Measurements from ENCODE around the gene LMBRD2. TPM values are rescaled to one million over a fixed set of nuclear protein-coding genes. Genes with fewer than 3 reads are reported as not detected.

The LMBRD2 gene
- total and polyA plus RNA-seq, 2 donors (not counting 3 experiments of a cell fraction or from before 2014, with no cell fraction given), result 1.2 to 5.2 TPM

DNA sequence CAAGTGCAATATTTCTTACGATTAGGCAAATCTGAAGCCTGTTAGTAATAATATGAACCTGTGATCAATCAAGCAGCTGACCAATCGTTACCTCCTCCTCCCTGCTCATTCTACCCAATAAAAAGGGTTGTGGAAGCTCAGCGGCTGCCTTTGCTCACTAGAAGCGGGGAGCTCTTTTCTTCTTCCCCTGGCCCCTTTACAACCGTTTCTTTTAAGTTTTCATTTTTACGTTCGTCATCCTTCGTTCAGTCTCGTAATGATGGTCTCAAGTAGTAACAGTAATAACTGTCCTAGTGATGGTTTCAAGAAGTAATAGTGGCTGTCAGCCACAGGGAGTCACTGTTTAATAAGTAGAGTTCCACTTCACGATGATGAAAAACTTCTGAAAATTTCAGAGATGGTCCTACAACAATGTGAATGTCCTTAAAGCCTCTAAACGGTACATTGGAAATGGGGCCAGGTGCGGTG lies 91.2 kb downstream of the LMBRD2 start:
- Histone ChIP-seq H3K79me2 (ENCODE audit: control insufficient read depth, insufficient read depth, low read length) (no peaks in the 10 kb centered on the region), H2AFZ (ENCODE audit: low read depth, low read length) (no peak overlapping the region), H3K9me3 (replicated peaks; ENCODE audit: control insufficient read depth, insufficient read depth, low read length) (no peaks in the 10 kb centered on the region), H3K27ac (ENCODE audit: insufficient read depth, low read depth, low read length) (no peak overlapping the region), H3K9me1 (replicated peaks; ENCODE audit: control insufficient read depth, extremely low read depth, insufficient read depth, low read length) (no peaks in the 10 kb centered on the region), H3K36me3 (ENCODE audit: control insufficient read depth in 2 of 2, extremely low read depth in 1 of 2, insufficient read depth in 2 of 2, low read length in 2 of 2) (no peaks in the 10 kb centered on the region), H3K4me2 (ENCODE audit: insufficient read depth, low read length) (no peak overlapping the region), H3K9ac (replicated peaks; ENCODE audit: extremely low read depth, insufficient read depth, low read length) (no peak overlapping the region), H3K4me3 (replicated peaks in 1 of 3; ENCODE audit: insufficient read depth in 1 of 3, low read depth in 1 of 3, low read length in 3 of 3) (no peak overlapping the region), H4K20me1 (replicated peaks; ENCODE audit: control insufficient read depth, extremely low read depth, insufficient read depth, low read length) (no peaks in the 10 kb centered on the region), H3K4me1 (ENCODE audit: control insufficient read depth, extremely low read depth, insufficient read depth, low read length) (no peaks in the 10 kb centered on the region), H3K27me3 (ENCODE audit: control insufficient read depth in 2 of 2, insufficient read depth in 2 of 2, low read length in 2 of 2) (peaks cover 0 to 3% of the 10 kb centered on the region in 2 experiments)
- TF ChIP-seq FOS (IDR thresholded peaks at IDR 0.05; ENCODE audit: borderline replicate concordance, insufficient read depth, low read length) (no peak), MYC (IDR thresholded peaks at IDR 0.05; ENCODE audit: low read depth, low read length) (no peak), EZH2 (IDR thresholded peaks at IDR 0.05; ENCODE audit: borderline replicate concordance, low read depth, low read length, severe bottlenecking) (no peak), POLR2AphosphoS5 (IDR thresholded peaks at IDR 0.05; ENCODE audit: insufficient read depth, low read depth, low read length) (no peak), JUN (IDR thresholded peaks at IDR 0.05; ENCODE audit: borderline replicate concordance, insufficient read depth, insufficient read length, low read depth) (no peak), GATA2 (IDR thresholded peaks at IDR 0.05; ENCODE audit: insufficient read depth, insufficient read length, low read depth, low read length) (no peak), POLR2A (IDR thresholded peaks at IDR 0.05; ENCODE audit: low read depth, low read length) (no peak)
- TF ChIP-seq, protein P1, sequence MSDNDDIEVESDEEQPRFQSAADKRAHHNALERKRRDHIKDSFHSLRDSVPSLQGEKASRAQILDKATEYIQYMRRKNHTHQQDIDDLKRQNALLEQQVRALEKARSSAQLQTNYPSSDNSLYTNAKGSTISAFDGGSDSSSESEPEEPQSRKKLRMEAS (IDR thresholded peaks at IDR 0.05; ENCODE audit: insufficient read depth, insufficient read length), result no peak
- TF ChIP-seq, protein P2, sequence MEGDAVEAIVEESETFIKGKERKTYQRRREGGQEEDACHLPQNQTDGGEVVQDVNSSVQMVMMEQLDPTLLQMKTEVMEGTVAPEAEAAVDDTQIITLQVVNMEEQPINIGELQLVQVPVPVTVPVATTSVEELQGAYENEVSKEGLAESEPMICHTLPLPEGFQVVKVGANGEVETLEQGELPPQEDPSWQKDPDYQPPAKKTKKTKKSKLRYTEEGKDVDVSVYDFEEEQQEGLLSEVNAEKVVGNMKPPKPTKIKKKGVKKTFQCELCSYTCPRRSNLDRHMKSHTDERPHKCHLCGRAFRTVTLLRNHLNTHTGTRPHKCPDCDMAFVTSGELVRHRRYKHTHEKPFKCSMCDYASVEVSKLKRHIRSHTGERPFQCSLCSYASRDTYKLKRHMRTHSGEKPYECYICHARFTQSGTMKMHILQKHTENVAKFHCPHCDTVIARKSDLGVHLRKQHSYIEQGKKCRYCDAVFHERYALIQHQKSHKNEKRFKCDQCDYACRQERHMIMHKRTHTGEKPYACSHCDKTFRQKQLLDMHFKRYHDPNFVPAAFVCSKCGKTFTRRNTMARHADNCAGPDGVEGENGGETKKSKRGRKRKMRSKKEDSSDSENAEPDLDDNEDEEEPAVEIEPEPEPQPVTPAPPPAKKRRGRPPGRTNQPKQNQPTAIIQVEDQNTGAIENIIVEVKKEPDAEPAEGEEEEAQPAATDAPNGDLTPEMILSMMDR (IDR thresholded peaks at IDR 0.05; ENCODE audit: extremely low read depth in 1 of 2, insufficient read depth in 1 of 2, low read depth in 1 of 2, low read length in 2 of 2), result no peak
- FAIRE-seq (no peak), DNase-seq (ENCODE audit: low read depth, low spot score) (no peak)
- intact Hi-C loops (cut with micrococcal nuclease) (no loop called here), dilution Hi-C loops (cut with MboI; ENCODE audit: extremely low pct_ligation_motif_present, low sequenced_read_pairs) (no loop called here)
- CTCF ChIA-PET, result interaction anchor here (1.5 to 1.7 kb wide), 3 partner anchors 19 to 446 kb away, joined by 4 to 12 read pairs (median 6); no protein-coding TSS in a partner anchor
- no TSS peak for BruUV-seq (replicated peaks)
- POLR2A ChIA-PET, result no interaction called here

Data from endothelial cell of umbilical vein (primary cell).